Astrocyte (in vitro differentiated cells and primary cell): ENCODE measurements around the gene RABGGTA.

ENCODE experiments used
- EZH2 ChIP-seq: IDR thresholded peaks from 2 replicates; pipeline ENCODE4 v1.6.1; 2012; ENCODE audit warnings: mild to moderate bottlenecking, low read length, inconsistent platforms; ENCODE audit not compliant: insufficient read depth
- TF ChIP-seq, protein P1 (sequence below): IDR thresholded peaks from 2 replicates; pipeline ENCODE4 v1.5.1; 2011; ENCODE audit warnings: low read depth, mild to moderate bottlenecking, inconsistent platforms, low read length, moderate library complexity; ENCODE audit not compliant: insufficient read depth

DNA sequence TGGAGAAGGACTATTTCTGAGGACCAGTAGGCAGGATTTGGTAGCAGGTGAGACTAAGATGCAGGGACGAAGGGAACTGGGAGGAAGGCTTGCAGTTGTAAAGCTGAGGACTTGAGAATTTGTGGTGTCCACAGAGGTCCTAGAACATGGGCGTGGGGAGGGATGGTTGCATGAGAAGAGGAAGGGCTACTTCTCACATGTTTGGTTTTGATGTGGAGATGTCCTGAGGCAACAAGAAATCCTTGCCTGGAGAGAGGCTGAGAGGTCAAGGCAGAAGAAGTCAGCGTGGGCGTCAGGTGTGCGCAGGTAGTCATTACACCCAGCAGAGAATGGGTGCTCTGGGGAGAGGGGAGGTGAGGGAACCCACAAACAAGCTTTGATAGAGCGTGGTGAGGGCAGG lies 5.7 kb upstream of the RABGGTA start:
- TF ChIP-seq, protein P1, sequence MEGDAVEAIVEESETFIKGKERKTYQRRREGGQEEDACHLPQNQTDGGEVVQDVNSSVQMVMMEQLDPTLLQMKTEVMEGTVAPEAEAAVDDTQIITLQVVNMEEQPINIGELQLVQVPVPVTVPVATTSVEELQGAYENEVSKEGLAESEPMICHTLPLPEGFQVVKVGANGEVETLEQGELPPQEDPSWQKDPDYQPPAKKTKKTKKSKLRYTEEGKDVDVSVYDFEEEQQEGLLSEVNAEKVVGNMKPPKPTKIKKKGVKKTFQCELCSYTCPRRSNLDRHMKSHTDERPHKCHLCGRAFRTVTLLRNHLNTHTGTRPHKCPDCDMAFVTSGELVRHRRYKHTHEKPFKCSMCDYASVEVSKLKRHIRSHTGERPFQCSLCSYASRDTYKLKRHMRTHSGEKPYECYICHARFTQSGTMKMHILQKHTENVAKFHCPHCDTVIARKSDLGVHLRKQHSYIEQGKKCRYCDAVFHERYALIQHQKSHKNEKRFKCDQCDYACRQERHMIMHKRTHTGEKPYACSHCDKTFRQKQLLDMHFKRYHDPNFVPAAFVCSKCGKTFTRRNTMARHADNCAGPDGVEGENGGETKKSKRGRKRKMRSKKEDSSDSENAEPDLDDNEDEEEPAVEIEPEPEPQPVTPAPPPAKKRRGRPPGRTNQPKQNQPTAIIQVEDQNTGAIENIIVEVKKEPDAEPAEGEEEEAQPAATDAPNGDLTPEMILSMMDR = no peak
- no peak for TF ChIP-seq EZH2
